ENCODE measurements around the gene UNC13D. TPM values are rescaled to one million over a fixed set of nuclear protein-coding genes. Genes with fewer than 3 reads are reported as not detected.
A peak's percentile ranks its signal among the peaks of the same experiment; 100 is the strongest.

Gene UNC13D
- total RNA-seq, 1 donor from 2014 or later, result 3.1 TPM

- Mint-ChIP-seq H3K27ac (ENCODE audit: unreplicated experiment) (peak overlapping the region; percentile 35), H3K4me1 (peaks cover 7% of the 10 kb centered on the region), H3K36me3 (ENCODE audit: low read depth) (peaks cover 3% of the 10 kb centered on the region), H3K9me3 (no peaks in the 10 kb centered on the region), H3K4me3 (peak overlapping the region; percentile 49), H3K27me3 (ENCODE audit: low read depth) (no peaks in the 10 kb centered on the region)
- no peak for TF ChIP-seq CTCF (conservative IDR thresholded peaks at IDR 0.05)
- DNase-seq (ENCODE audit: low read depth, low spot score), result no peak
Observed at GRCh38 chr17:75850928-75851692, 6.9 kb upstream of the UNC13D start.

GRCh38 chr17:75849724-75850123, 5.5 kb upstream of the UNC13D start:
- Mint-ChIP-seq H3K27me3 (ENCODE audit: low read depth) (no peaks in the 10 kb centered on the region), H3K27ac (ENCODE audit: unreplicated experiment) (no peak overlapping the region), H3K4me1 (peaks cover 16% of the 10 kb centered on the region), H3K36me3 (ENCODE audit: low read depth) (peaks cover 3% of the 10 kb centered on the region), H3K4me3 (peak overlapping the region; percentile 27), H3K9me3 (no peaks in the 10 kb centered on the region)
- no peak for DNase-seq (ENCODE audit: low read depth, low spot score)
- no peak for TF ChIP-seq CTCF (conservative IDR thresholded peaks at IDR 0.05)

GRCh38 chr17:75849279-75849646, 5.1 kb upstream of the UNC13D start:
- Mint-ChIP-seq H3K9me3 (no peaks in the 10 kb centered on the region), H3K4me1 (peaks cover 12% of the 10 kb centered on the region), H3K36me3 (ENCODE audit: low read depth) (peaks cover 3% of the 10 kb centered on the region), H3K27ac (ENCODE audit: unreplicated experiment) (no peak overlapping the region), H3K4me3 (peak overlapping the region; percentile 27), H3K27me3 (ENCODE audit: low read depth) (no peaks in the 10 kb centered on the region)
- no peak for TF ChIP-seq CTCF (conservative IDR thresholded peaks at IDR 0.05)
- no peak for DNase-seq (ENCODE audit: low read depth, low spot score)

- peak; percentile 74 for TF ChIP-seq CTCF (conservative IDR thresholded peaks at IDR 0.05)
- peak; percentile 73 for DNase-seq (ENCODE audit: low read depth, low spot score)
- Mint-ChIP-seq H3K27me3 (ENCODE audit: low read depth) (no peaks in the 10 kb centered on the region), H3K36me3 (ENCODE audit: low read depth) (peaks cover 3% of the 10 kb centered on the region), H3K27ac (ENCODE audit: unreplicated experiment) (no peak overlapping the region), H3K9me3 (no peaks in the 10 kb centered on the region), H3K4me3 (no peak overlapping the region), H3K4me1 (peaks cover 9% of the 10 kb centered on the region)
Observed at GRCh38 chr17:75848523-75849278, 4.5 kb upstream of the UNC13D start.

- Mint-ChIP-seq H3K27me3 (ENCODE audit: low read depth) (no peaks in the 10 kb centered on the region), H3K4me3 (no peak overlapping the region), H3K36me3 (ENCODE audit: low read depth) (peaks cover 3% of the 10 kb centered on the region), H3K9me3 (no peaks in the 10 kb centered on the region), H3K27ac (ENCODE audit: unreplicated experiment) (no peak overlapping the region), H3K4me1 (peaks cover 9% of the 10 kb centered on the region)
- DNase-seq (ENCODE audit: low read depth, low spot score), result no peak
- no peak for TF ChIP-seq CTCF (conservative IDR thresholded peaks at IDR 0.05)
Observed at GRCh38 chr17:75847614-75848522, 3.7 kb upstream of the UNC13D start.
